ENCODE measurements around the gene KANTR. TPM values are rescaled to one million over a fixed set of nuclear protein-coding genes. Genes with fewer than 3 reads are reported as not detected.

The KANTR gene
- total RNA-seq, 2 donors from 2014 or later, result 11.7 to 14.4 TPM

GRCh38 chrX:53166103-53166502 lies 72.2 kb downstream of the KANTR start:
- no peak overlapping the region for H3K27ac ChIP-seq (ENCODE audit: low read depth, low read length)
- H3K9ac ChIP-seq (ENCODE audit: extremely low read depth, low read length, poor library complexity, severe bottlenecking), result no peak overlapping the region
- TF ChIP-seq CTCF (conservative IDR thresholded peaks at IDR 0.05), result no peak
- no peaks in the 10 kb centered on the region for H3K27me3 ChIP-seq (ENCODE audit: control insufficient read depth, insufficient read depth, low read length, poor library complexity, severe bottlenecking)
- Mint-ChIP-seq H3K27ac (no peak overlapping the region), H3K4me3 (no peak overlapping the region), H3K27me3 (ENCODE audit: insufficient read depth) (no peaks in the 10 kb centered on the region), H3K9me3 (peaks cover 46% of the 10 kb centered on the region), H3K4me1 (peaks cover 29% of the 10 kb centered on the region), H3K36me3 (ENCODE audit: low read depth) (peaks cover 3% of the 10 kb centered on the region)
- 83 to 96% methylated on average over 1 to 3 of the region's 3 CpGs for WGBS, 2 experiments (ENCODE audit: insufficient coverage in 1 of 2, insufficient read length in 1 of 2)
- H3K36me3 ChIP-seq (ENCODE audit: control insufficient read depth, insufficient read depth, low read length), result no peaks in the 10 kb centered on the region
- H3K4me1 ChIP-seq (ENCODE audit: control insufficient read depth, insufficient read depth, low read length), result no peaks in the 10 kb centered on the region
- no peak for DNase-seq
- H3K9me3 ChIP-seq (ENCODE audit: control insufficient read depth, low read length), result no peaks in the 10 kb centered on the region
- no peak overlapping the region for H3K4me3 ChIP-seq (ENCODE audit: low read length)

GRCh38 chrX:53171356-53171755 lies 77.4 kb downstream of the KANTR start:
- H3K4me3 ChIP-seq (ENCODE audit: low read length), result no peak overlapping the region
- peaks cover under 1% of the 10 kb centered on the region for H3K9me3 ChIP-seq (ENCODE audit: control insufficient read depth, low read length)
- no peaks in the 10 kb centered on the region for H3K27me3 Mint-ChIP-seq (ENCODE audit: insufficient read depth)
- no peaks in the 10 kb centered on the region for H3K4me1 ChIP-seq (ENCODE audit: control insufficient read depth, insufficient read depth, low read length)
- no peaks in the 10 kb centered on the region for H3K27me3 ChIP-seq (ENCODE audit: control insufficient read depth, insufficient read depth, low read length, poor library complexity, severe bottlenecking)
- peaks cover 3% of the 10 kb centered on the region for H3K4me1 Mint-ChIP-seq
- 93% methylated on average over 7 of the region's 7 CpGs; no CpG with 5 or more reads in 1 of the 2 experiments for WGBS, 2 experiments (ENCODE audit: insufficient coverage in 1 of 2, insufficient read length in 1 of 2)
- TF ChIP-seq CTCF (conservative IDR thresholded peaks at IDR 0.05), result peak; percentile 55
- no peak overlapping the region for H3K4me3 Mint-ChIP-seq
- no peak overlapping the region for H3K9ac ChIP-seq (ENCODE audit: extremely low read depth, low read length, poor library complexity, severe bottlenecking)
- H3K27ac Mint-ChIP-seq, result no peak overlapping the region
- H3K36me3 Mint-ChIP-seq (ENCODE audit: low read depth), result peaks cover 3% of the 10 kb centered on the region
- H3K27ac ChIP-seq (ENCODE audit: low read depth, low read length), result no peak overlapping the region
- no peaks in the 10 kb centered on the region for H3K36me3 ChIP-seq (ENCODE audit: control insufficient read depth, insufficient read depth, low read length)
- peaks cover 45% of the 10 kb centered on the region for H3K9me3 Mint-ChIP-seq
- no peak for DNase-seq

Other genes starting within 250 kb of the KANTR start
- not detected for gene XAGE3, start 226.1 kb upstream of the KANTR start, total RNA-seq
- gene FAM156B, start 196.8 kb upstream of the KANTR start, total RNA-seq, result 10 to 100 TPM; 10.9 to 12.8 TPM
- gene FAM156A, start 135.6 kb upstream of the KANTR start, total RNA-seq, result 10 to 100 TPM; 14.0 to 21.6 TPM
- gene GPR173, start 45.4 kb upstream of the KANTR start, total RNA-seq, result 1 to 10 TPM; 7.0 to 9.4 TPM
- 10 to 100 TPM; 16.6 to 25.1 TPM for gene TSPYL2, start 11.8 kb upstream of the KANTR start, total RNA-seq
- 100 to 1,000 TPM in 1 of 2 donors, 10 to 100 TPM in 1; 95.9 to 101 TPM for gene KDM5C, start 131.1 kb downstream of the KANTR start, total RNA-seq
- 10 to 100 TPM; 14.7 to 18.2 TPM for gene IQSEC2, start 187.4 kb downstream of the KANTR start, total RNA-seq